Measurements from ENCODE around the gene PDIA6.
"Not testable (repeated sequence)": the region's sequence is repeated elsewhere in the genome, so short reads cannot be mapped to it uniquely, and the experiment has no call there.

The PDIA6 gene

GRCh38 chr2:10780821-10781220 is 31.8 kb downstream of the PDIA6 start:
- not testable (repeated sequence) for DNase-seq (ENCODE audit: low spot score)

DNA sequence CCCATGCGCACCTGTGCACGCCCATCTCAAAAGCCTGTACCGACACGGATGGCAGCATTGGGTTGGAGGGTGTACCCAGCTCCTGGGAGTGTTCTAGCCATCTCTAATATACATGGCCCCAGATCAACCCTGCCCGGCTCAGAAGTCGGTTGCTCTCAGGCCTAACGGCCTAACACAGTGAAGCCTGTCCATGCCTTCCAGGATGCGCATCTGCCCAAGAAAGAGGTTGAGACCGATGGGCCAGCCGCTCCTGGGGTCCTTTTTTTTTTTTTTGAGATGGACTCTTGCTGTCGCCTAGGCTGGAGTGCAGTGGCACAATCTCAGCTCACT is 32.1 kb downstream of the PDIA6 start:
- no peak for DNase-seq (ENCODE audit: low spot score)

- DNase-seq (ENCODE audit: low spot score) = no peak
Observed at GRCh38 chr2:10779776-10780490, 32.7 kb downstream of the PDIA6 start.

DNA sequence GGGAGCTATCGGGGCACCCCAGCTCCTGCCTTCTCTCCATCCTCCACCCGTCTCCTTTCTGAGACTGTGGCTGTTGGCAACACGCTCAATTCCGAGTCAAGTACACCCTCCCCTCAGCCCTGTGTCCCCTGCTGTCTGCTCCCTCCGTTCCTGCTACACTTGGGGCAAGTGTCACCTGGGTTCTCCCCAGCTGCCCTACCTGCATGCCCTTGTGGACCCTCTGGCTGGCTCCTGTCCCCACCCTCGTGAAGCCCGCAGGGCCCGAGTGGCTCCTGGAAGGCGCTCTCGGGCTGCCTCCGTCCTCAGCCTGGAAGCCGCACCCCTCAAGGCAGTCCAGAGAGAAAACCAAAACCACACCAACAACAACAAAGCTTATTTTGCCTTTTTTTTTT is 33.9 kb downstream of the PDIA6 start:
- DNase-seq (ENCODE audit: low spot score) = no peak

DNA sequence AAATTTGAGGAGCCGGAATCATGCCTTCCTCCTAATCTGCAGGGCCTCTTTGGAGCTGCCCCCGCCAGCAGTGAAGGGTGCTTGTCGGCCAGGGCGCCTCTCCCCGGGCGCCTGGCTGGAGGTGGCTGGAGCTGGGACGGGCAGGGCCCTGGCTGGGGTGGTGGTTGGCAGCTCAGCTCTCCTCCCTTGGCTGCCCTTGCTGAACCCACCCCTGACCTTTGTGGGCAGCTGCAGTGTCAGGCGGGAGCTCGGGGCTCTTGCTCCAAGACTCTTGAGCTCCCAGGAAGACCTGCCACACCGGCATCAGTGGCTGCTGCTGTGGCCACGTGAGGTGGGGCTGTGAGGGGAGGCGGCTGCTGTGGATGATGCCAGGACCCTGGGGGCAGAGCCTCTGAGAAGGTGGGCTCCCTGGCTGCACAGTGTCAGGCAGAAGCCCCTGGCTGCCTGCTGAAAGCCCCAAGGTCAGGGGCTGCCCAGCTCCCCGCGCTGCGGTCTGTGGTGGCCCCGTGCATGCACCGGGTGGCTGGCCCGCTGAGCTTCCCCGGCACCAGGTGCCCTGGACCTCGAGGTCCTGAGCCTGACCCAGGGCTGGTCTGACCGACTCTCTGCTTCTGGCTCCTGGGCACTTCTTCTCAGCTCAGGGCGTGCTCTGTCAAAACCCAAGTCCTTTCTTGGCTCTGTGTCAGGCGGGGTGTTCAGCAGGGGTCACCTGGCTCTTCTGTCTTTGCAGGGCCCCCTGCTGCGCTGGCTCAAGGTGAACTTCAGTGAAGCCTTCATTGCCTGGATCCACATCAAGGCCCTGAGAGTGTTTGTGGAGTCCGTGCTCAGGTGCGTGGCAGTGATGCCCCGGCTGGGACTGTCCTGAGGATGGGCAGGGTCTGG is 34.5 kb downstream of the PDIA6 start:
- no peak for DNase-seq (ENCODE audit: low spot score)

GRCh38 chr2:10777111-10777841 is 35.3 kb downstream of the PDIA6 start:
- DNase-seq (ENCODE audit: low spot score) = no peak

DNA sequence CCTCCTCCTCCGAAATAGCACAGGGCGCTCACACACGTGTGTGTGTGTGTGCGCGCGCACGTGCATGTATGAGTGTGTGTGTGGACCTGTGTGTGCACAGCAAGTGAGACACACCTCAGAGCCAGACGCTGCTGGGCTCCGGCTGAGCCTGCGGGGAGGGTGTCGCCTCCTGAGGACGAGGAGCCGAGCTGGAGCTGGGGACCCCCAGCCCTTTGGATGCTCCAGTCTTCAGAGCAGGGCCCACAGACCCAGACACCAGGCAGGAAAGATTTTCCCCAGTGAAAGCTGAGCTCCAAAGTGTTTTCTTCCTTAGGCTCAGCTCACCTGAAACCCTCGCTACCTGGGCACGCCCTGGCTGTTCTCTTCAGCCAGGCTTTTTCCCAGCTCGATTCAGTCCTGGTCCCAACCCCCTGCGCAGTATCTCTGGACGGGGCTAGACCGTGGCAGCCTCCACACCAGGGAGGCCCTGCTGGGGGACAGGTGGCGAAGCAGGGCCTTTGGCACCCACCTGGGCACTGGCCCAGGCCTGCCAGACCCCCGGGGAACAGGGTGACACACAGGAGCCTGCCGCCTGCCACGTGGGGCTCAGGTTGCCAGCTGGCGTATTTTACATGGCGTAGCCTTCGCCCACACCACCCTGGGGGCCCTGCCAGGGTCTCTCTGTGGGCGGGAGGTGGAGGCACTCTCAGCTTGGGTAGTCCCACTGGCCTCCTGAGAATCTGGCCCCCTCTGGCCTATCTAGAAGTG is 36.2 kb downstream of the PDIA6 start:
- no peak for DNase-seq (ENCODE audit: low spot score)

GRCh38 chr2:10775831-10776230 is 36.8 kb downstream of the PDIA6 start:
- DNase-seq (ENCODE audit: low spot score) = no peak

- DNase-seq (ENCODE audit: low spot score) = no peak
Observed at GRCh38 chr2:10775021-10775780, 37.4 kb downstream of the PDIA6 start.

GRCh38 chr2:10774394-10774793 is 38.2 kb downstream of the PDIA6 start:
- no peak for DNase-seq (ENCODE audit: low spot score)

- no peak for DNase-seq (ENCODE audit: low spot score)
Observed at GRCh38 chr2:10773821-10774341, 38.7 kb downstream of the PDIA6 start.

- DNase-seq (ENCODE audit: low spot score) = no peak
Observed at GRCh38 chr2:10772868-10773215, 39.7 kb downstream of the PDIA6 start.

DNA sequence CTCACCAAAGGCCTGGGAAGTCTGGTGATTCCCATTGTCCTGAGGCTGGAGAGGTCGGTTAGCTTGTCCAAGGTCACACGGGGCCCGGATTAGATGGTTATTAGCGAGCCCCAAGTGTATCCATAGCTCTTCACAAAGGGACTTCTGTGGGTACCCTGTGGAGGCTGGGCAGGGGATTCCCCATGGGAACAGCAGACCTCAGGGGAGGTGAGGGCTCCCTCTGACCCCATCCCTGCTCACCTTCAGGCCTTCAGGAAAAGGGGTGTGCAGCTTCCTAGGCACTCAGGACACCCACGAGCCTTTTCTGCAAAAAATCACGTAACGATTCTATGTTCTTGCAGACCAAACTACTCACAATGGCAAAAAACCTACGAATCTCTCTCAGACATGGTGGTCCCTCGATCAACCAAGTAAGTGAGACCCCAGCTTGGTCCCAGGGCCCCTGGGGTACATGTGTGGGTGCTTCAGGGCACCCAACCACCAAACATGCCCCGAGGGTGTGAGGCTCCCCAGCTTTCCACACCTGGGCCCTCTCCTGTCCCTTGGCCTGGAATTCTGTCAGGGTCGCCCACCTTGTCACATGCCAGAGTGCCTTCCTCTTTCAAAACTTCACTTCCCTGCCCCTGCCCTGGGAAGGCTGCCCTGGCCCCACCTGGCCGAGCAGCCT is 40.3 kb downstream of the PDIA6 start:
- no peak for DNase-seq (ENCODE audit: low spot score)

GRCh38 chr2:10771786-10772185 is 40.8 kb downstream of the PDIA6 start:
- DNase-seq (ENCODE audit: low spot score) = no peak

DNA sequence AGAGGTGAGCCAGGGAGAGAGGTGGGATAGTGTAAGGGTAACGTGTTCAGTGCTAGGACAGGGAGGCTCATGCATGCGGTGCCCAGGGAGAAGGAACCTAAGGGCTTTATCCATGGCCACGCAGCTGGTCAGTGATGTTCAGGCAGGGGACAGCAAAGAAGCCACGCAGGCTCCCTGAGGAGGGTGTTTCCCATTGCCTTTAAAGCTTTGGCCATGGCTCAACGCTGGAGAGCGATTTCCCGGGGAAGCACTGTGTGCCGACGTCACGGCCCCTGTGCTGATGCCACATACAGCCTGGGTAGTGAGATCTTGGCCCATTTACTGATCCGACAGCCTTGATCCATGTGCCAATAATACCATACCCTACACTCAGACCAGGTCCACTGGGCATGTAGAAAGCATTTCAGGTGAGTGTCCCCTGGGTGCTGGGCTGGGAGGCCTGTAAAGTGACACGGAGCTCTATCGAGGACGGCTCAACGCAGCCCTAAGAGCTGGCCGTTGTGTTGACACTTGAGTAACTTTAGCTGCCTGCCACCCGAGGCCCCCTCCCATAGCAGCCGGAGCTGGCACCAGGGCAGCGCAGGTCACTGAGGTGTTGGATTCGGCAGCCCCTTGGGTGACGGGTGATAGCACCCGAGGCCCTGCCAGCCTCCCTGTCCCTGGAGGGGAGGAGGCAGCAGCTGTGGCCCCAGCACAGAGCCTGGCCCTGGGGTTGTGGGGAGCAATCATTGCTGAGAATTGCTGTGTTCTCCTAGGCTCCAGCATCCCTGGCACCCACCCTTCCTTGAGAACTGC is 41.4 kb downstream of the PDIA6 start:
- no peak for DNase-seq (ENCODE audit: low spot score)

DNA sequence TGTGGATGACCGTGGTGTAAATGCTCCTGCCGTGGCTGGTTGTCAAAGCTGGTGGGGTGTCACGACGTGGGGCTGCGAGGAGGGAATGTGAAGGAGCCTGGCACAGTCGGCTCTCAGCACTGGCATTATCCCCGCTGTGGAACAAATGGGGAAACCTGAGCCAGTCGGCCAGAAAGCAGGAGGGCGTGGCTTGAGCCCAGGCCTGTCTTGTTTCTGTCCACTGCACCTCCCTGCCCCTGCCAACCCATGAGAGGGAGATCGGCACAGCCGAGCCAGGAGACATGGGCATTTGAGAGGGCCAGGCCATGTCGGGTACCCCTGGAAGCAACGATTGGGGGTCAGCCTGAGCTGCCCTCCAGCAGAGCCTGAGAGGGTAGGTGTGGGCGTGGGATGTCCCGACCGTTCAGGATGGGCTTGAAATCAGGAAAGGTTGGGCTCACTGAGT is 44.5 kb downstream of the PDIA6 start:
- DNase-seq (ENCODE audit: low spot score) = no peak

- DNase-seq (ENCODE audit: low spot score) = no peak
Observed at GRCh38 chr2:10765914-10766313, 46.7 kb downstream of the PDIA6 start.

DNA sequence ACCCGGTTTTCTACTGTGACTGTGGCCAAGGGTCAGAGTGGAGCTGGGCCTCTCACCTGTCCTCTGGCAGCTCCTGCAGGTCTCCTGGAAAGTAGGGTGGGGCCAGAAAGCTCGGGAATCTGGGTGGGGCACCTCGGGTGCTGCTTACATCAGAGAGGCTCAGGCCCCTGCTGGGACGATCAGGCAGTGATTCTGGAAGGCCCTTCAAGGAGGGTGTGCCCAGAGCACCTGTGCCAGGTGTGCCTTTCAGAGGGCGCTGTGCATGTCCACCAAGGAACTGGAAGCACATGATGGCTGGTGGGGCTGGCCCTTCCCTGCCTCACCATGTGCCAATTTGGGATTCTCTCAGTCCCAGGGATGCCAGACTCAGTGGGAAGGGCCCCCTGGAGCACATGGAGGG is 47.1 kb downstream of the PDIA6 start:
- no peak for DNase-seq (ENCODE audit: low spot score)

- no peak for DNase-seq (ENCODE audit: low spot score)
Observed at GRCh38 chr2:10764896-10765295, 47.7 kb downstream of the PDIA6 start.
